Motor neuron (in vitro differentiated cells): ENCODE data around the gene TBX2. TPM values are rescaled to one million over a fixed set of nuclear protein-coding genes. Genes with fewer than 3 reads are reported as not detected.

Source experiments
- ATAC-seq, 8 experiments: fragments of 200-7000 bp; cut with Tn5 transposase; replicated peaks in 6 of 8; 2 replicates each; pipeline ENCODE4 v1.8.0; 2021; ENCODE audit warnings: mild to moderate bottlenecking in 8 of 8, moderate library complexity in 8 of 8
- H3K27ac ChIP-seq, 2 donors: fragments of 250-450 bp; sonication (Bioruptor Pico); 2 replicates each; pipeline ENCODE4 v1.9.0; 2021; ENCODE audit warnings: antibody characterized with exemption in 2 of 2, mild to moderate bottlenecking in 2 of 2, moderate library complexity in 1 of 2
- H3K4me1 ChIP-seq, 2 donors: fragments of 250-450 bp; sonication (Bioruptor Pico); replicated peaks in 1 of 2; 2 replicates each; pipeline ENCODE4 v1.6.1; 2021; ENCODE audit warnings: antibody characterized with exemption in 2 of 2, mild to moderate bottlenecking in 2 of 2, moderate library complexity in 1 of 2
- H3K4me3 ChIP-seq, 5 donors: fragments of 250-450 bp; sonication (Bioruptor Pico); 2 replicates each; pipeline ENCODE4 v1.9.0; 2021; ENCODE audit warnings: antibody characterized with exemption in 5 of 5, mild to moderate bottlenecking in 5 of 5, moderate library complexity in 4 of 5
- WGBS, 10 experiments: fragments of 450-650 bp; shearing (Covaris generic); methylation state at CpG; one replicate each; pipeline ENCODE4 v1.0.0; 2022; 5-methylcytosine and 5-hydroxymethylcytosine counted together
- in situ Hi-C, 9 experiments: fragments of 400-800 bp; cut with MboI; loops; one replicate each; pipeline ENCODE4 v1.15.0; 2021; ENCODE audit warnings: low sequenced_read_pairs in 9 of 9, low pct_unique_long_range_greater_than_20kb in 2 of 9; ENCODE audit not compliant: unreplicated experiment in 9 of 9
- total RNA-seq, 8 experiments: library from RNA; unstranded; fragments of 300-600 nt; gene quantifications; 2 replicates each; pipeline versions ENCODE4 v1.2.3 to v1.2.4, GENCODE V29; 2022

Gene TBX2
- total RNA-seq, 8 experiments from 2014 or later, result 0.25 to 2.9 (median 2.1) TPM

DNA sequence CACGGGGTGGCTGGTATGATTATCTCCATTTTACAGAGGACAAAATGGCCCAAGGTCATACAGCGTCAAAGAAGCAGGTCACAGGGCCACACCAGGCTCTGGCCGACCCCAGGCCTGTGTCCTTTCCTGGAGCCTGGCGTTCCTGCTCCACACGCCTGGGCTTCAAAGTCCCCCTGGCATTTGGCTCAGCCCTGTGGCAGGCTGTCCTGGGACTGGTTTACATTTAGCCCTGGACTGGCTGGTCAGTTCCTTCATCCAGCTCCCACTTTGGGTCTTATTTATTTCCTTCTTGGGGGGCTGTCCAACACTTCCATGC is 15.3 kb downstream of the TBX2 start:
- in situ Hi-C loops, result loop anchor here in 4 of 9 experiments (10.0 to 25.0 kb wide), 3 partner anchors 140 to 430 kb away; no protein-coding TSS in a partner anchor
- H3K27ac ChIP-seq, result no peak overlapping the region
- no peak for ATAC-seq
- H3K4me3 ChIP-seq, result no peak overlapping the region
- WGBS, 10 experiments, result 73 to 80% methylated on average over 3 of the region's 5 CpGs; no CpG with 5 or more reads in 8 of the 10 experiments
- peaks cover 0 to 3% of the 10 kb centered on the region in 2 donors for H3K4me1 ChIP-seq

DNA sequence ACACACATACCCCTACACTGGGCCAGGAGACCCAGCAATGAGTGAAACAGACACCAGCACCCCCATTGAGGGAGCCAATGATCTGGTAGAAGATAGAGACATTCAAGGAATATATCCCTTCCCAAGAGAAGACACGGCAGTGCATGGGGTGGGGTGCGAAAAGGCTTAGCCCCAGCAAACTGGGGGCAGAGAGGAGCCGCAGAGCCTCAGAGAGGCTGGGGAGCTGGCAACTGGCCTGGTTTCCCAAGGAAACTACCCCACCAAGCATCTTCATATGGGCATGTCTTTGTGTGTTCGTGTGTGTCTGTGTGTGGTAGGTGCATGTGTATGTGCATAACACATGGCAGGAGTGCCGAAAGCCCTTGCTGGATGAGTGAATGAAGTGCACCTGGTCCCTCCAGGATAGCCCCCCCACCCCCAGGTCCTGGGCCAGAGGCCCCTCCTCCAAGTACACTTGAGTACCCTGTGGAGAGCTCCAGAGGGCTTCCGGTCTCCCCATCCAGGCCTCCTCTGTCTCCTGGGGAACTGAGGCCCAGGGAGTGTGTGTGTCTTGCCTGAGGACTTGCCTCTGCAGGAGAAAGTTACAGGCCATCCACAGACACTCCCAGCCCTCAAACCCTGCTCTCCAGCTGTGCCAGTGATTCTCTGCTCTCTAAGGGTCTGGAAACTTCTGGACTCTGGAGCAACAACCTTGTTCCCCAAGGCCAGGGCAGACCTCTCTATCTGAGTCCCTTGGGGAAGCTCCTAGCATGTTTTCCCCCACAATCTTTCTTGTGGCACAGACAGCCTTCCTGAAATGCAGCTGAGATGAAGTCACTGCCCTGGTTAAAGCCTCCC is 15.9 kb downstream of the TBX2 start:
- no peak for ATAC-seq
- 100% methylated on average over 1 to 2 of the region's 6 CpGs; no CpG with 5 or more reads in 8 of the 10 experiments for WGBS, 10 experiments
- no peak overlapping the region for H3K4me3 ChIP-seq
- in situ Hi-C loops, result loop anchor here in 4 of 9 experiments (10.0 to 25.0 kb wide), 3 partner anchors 139 to 429 kb away; no protein-coding TSS in a partner anchor
- no peak overlapping the region for H3K27ac ChIP-seq
- peaks cover 0 to 3% of the 10 kb centered on the region in 2 donors for H3K4me1 ChIP-seq

DNA sequence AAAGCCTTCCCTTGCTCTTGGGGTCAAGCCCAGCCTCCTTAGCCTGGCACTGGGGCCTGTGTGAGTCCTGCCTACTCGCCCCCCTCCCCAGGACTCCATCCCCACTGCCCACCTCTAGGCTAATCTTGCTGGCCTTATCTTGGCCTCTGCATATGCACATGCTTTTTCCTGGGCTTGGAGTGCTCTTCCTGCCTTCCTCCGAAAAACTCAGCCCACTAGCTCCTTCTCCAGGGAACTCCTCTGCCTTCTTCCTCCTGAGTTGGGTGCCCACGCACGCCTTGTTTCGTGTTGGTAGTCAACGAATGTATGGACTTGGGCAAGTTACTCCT is 16.5 kb downstream of the TBX2 start:
- 50 to 100% (median 78%) methylated on average over 1 to 4 of the region's 6 CpGs; no CpG with 5 or more reads in 4 of the 10 experiments for WGBS, 10 experiments
- no peak for ATAC-seq
- peaks cover 0 to 3% of the 10 kb centered on the region in 2 donors for H3K4me1 ChIP-seq
- no peak overlapping the region for H3K27ac ChIP-seq
- H3K4me3 ChIP-seq, result no peak overlapping the region
- in situ Hi-C loops, result loop anchor here in 4 of 9 experiments (10.0 to 25.0 kb wide), 3 partner anchors 139 to 429 kb away; no protein-coding TSS in a partner anchor

DNA sequence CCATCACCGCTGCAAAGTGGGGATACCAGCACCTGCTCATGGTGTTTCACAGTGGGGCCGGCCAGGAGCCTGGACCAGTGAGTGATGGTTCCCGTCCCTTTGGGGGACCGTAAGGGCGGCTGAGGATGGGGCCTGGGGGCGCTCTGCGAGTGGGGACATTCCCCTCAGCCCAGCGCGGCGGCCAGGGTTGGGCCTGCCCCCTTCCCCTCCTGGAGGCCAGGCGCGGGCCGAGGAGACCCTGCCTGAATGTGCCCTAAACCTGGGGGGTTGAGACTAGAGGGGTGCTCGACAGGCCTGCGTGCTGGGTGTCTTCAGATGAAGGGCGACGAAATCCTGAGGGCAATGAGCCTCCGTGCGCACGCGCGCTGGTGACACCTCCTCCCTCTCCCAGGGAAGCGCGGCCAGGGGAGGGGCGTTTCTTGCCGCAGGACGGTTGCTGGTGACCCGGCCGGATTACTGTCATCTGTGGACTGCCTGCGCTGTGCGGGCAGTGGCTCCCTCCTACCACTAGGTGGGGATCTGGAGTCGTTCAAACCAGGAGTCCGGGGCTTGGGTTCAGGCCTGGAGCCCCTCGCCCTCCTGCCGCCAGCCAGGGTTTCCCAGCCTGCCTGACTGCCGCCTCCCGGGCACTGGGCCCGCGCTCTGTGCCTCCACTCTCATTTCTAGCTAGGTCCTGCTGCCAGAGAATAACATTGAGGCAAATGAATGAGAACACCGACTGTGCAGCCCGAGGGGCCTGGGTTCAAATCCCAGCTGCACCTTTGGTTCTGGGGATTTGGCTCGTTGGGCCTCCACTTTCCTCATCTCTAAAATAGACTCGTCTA is 17.1 kb downstream of the TBX2 start:
- 0 to 88% (median 20%) methylated on average over 1 to 7 of the region's 43 CpGs; no CpG with 5 or more reads in 2 of the 10 experiments for WGBS, 10 experiments
- in situ Hi-C loops, result loop anchor here in 4 of 9 experiments (10.0 to 25.0 kb wide), 3 partner anchors 138 to 428 kb away; no protein-coding TSS in a partner anchor
- H3K4me1 ChIP-seq, result peaks cover 0 to 3% of the 10 kb centered on the region in 2 donors
- peak overlapping the region in 2 of 5 donors; percentile 8 to 11 for H3K4me3 ChIP-seq
- peak; percentile 56 to 88 (median 82) for ATAC-seq
- H3K27ac ChIP-seq, result no peak overlapping the region

DNA sequence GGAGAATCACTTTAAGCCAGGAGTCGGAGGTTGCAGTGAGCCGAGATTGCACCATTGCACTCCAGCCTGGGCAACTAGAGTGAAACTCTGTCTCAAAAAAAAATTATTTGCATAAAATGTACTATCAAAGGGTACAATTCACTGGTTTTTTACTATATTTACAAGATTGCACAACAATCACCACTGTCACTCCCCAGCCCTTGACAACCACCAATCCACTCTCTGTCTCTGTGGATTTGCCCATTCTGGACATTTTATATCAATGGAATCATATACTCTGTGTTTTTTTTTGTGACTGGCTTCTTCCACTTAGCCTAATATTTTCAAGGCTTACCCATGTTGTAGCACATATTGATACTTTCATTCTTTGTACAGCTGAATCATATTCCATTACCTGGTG is 18.8 kb downstream of the TBX2 start:
- H3K4me1 ChIP-seq, result peaks cover 0 to 3% of the 10 kb centered on the region in 2 donors
- in situ Hi-C loops, result loop anchor here in 4 of 9 experiments (10.0 to 25.0 kb wide), 3 partner anchors 136 to 426 kb away; no protein-coding TSS in a partner anchor
- H3K27ac ChIP-seq, result no peak overlapping the region
- ATAC-seq, result peak in 2 of 8 experiments; percentile 10 to 12
- WGBS, 10 experiments, result 55 to 95% (median 90%) methylated on average over 2 of the region's 2 CpGs; no CpG with 5 or more reads in 3 of the 10 experiments
- no peak overlapping the region for H3K4me3 ChIP-seq

DNA sequence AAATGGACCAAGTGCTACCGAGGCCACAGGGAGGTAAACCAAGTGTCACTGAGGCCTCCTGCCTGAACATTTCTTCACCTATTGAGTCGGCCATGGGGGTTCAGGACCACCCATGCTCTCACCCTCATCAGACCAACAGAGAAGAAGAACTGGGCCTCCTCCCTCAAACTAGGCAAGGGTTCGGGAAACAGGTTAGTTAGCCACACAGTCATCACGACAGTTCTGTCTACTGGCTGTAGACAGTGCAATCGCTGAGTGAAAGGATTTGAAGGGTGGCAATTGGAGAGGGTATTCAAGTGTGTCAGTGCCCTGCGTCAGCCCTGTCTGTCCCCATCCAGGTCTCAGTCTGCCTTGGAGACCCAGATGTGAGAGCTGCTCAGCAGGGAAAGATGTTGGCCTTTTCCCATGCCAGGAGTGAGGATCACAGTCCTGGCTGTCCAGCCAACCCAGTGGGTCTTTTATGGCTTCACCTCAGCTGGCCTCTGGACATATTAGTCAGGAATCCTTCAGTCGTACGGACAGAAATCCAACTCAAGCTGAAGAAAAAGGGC is 19.9 kb downstream of the TBX2 start:
- no peak overlapping the region for H3K4me3 ChIP-seq
- whole genome bisulfite sequencing, 10 experiments, result 0 to 94% (median 77%) methylated on average over 1 to 7 of the region's 8 CpGs
- no peak for ATAC-seq
- in situ Hi-C loops, result loop anchor here in 4 of 9 experiments (10.0 to 25.0 kb wide), 4 partner anchors 135 to 425 kb away; no protein-coding TSS in a partner anchor
- H3K27ac ChIP-seq, result no peak overlapping the region
- peaks cover 0 to 3% of the 10 kb centered on the region in 2 donors for H3K4me1 ChIP-seq

DNA sequence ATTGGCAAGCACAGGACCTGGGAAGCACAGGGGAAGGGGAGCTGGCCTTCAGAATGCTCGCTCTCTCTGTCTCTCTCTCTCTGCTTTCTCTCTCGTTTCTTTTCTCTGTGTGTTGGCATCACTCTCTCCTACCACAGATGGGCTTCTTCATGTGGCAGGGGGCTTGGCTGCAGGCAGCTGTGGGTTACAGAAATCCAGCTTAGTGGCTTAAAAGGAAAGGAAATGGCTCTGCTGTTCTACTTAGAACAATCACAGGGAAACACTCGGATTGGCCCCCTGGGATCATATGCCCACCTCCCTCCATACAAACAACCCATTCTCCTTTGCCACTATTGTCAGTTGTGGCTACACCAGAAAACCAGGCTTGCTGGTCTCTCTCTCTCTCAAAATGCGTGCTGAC is 20.4 kb downstream of the TBX2 start:
- Histone ChIP-seq H3K27ac (no peak overlapping the region), H3K4me3 (no peak overlapping the region), H3K4me1 (peaks cover 0 to 3% of the 10 kb centered on the region in 2 donors)
- WGBS, 10 experiments, result 30 to 64% (median 33%) methylated on average over 1 to 3 of the region's 4 CpGs; no CpG with 5 or more reads in 5 of the 10 experiments
- ATAC-seq, result no peak
- in situ Hi-C loops, result loop anchor here in 3 of 9 experiments (10.0 to 25.0 kb wide), 2 partner anchors 155 to 417 kb away; no protein-coding TSS in a partner anchor

DNA sequence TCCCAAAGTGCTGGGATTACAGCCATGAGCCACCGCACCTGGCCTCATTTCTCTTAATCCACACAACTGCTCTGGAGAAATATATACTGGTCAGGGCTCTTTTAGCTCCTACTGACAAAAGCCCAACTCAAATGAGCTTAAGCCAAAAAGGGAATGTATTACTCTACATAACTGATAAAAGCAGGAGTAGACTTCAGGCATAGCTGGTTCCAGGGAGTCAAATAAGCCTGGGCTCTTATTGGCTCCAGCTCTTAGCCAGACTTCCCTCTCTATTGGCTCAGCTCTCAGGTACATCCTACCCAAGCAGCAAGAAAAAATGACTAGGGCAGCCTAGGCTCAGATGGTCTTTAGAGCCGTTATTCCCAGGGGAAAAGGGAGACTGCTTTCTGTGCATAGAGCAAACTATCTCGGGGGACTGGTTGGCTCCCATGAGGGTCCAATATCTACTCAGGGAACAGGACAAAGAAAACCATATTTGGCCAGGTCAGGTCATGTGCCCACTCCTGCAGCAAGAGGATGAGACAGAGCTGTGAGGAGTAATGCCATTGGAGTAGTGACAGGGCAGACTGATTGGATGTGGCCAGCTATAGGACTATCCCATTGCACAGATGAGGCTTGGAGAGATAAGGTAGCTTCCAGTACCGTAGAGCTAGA is 21.2 kb downstream of the TBX2 start:
- WGBS, 10 experiments, result 22 to 100% (median 71%) methylated on average over 1 to 3 of the region's 4 CpGs; no CpG with 5 or more reads in 3 of the 10 experiments
- in situ Hi-C loops, result loop anchor here in 3 of 9 experiments (10.0 to 25.0 kb wide), 2 partner anchors 154 to 416 kb away; no protein-coding TSS in a partner anchor

DNA sequence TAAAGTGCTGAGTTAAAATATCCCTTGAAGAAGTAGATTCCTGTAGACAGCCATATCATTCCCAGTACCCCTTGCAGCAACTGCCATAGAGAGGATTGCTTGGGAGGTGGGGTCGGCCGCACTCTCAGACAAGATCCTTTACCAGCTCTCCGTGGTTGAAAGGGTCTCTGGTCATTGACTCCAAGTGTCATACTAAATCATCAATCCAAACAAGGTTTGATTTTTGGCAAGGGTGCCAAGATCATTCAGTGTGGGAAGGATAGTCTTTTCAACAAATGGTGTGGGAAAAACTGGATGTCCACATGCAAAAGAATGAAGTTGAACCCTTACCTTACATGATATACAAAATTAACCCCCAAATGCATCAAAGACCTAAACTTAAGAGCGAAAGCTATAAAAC is 21.8 kb downstream of the TBX2 start:
- in situ Hi-C loops, result loop anchor here in 3 of 9 experiments (10.0 to 25.0 kb wide), 2 partner anchors 153 to 416 kb away; no protein-coding TSS in a partner anchor
- Histone ChIP-seq H3K4me1 (peaks cover 0 to 2% of the 10 kb centered on the region in 2 donors), H3K27ac (no peak overlapping the region), H3K4me3 (no peak overlapping the region)
- 44 to 100% (median 76%) methylated on average over 1 to 3 of the region's 4 CpGs; no CpG with 5 or more reads in 1 of the 10 experiments for WGBS, 10 experiments
- ATAC-seq, result no peak

More for the DNA sequence above, 21.2 kb downstream of the TBX2 start:
- no peak overlapping the region for H3K27ac ChIP-seq
- no peak for ATAC-seq
- no peak overlapping the region for H3K4me3 ChIP-seq
- peaks cover 0 to 3% of the 10 kb centered on the region in 2 donors for H3K4me1 ChIP-seq

DNA sequence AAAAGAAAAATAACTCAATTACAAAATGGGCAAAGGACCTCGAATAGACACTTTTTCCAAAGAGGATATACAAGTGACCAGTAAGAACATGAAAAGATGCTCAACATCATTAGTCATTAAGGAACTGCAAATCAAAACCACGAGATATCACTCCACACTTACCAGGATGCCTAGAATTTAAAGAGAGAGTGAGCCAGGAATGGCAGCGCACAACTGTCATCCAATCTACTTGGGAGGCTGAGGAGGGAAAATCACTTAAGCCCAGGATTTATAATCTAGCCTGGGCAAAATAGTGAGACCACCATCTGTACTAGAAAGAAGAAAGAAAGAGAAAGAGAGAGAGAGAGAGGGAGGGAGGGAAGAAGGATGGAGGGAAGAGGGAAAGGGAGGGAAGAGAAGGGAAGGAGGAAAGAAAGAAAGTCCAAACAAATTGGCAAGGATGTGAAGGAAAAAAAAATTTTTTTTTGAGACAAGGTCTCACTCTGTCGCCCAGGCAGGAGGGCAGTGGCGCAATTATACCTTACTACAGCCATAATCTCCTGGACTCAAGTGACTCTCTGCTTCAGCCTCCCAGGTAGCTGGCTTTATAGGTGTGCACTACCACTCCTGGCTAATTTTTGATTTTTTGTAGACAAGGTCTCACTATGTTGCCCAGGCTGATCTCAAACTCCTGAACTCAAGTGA is 22.6 kb downstream of the TBX2 start:
- Histone ChIP-seq H3K4me1 (no peaks in the 10 kb centered on the region), H3K27ac (no peak overlapping the region), H3K4me3 (no peak overlapping the region)
- WGBS, 10 experiments, result 27 to 78% (median 51%) methylated on average over 2 to 5 of the region's 5 CpGs
- in situ Hi-C loops, result loop anchor here in 3 of 9 experiments (10.0 to 25.0 kb wide), 2 partner anchors 153 to 415 kb away; no protein-coding TSS in a partner anchor
- ATAC-seq, result no peak

DNA sequence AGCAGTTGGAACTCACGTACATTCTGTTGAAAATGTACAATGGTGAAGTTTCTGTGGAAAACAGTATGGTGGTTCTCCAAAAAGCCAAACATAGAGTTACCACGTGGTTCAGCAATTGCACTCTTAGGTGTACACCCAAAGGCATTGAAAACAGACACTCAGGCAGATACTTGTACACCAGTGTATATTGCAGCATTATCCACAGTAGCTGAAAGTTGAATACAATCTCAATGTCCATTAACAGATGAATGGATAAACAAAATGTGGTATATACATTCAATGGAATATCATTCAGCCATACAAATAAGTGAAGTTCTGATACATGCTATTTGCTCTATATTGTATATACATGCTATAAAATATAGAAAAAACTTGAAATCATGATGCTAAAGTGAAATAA is 23.2 kb downstream of the TBX2 start:
- Histone ChIP-seq H3K4me3 (no peak overlapping the region), H3K4me1 (no peaks in the 10 kb centered on the region), H3K27ac (no peak overlapping the region)
- in situ Hi-C loops, result loop anchor here in 3 of 9 experiments (10.0 to 25.0 kb wide), 2 partner anchors 152 to 414 kb away; no protein-coding TSS in a partner anchor
- no peak for ATAC-seq
- 0 to 100% (median 0%) methylated on average over 1 to 2 of the region's 2 CpGs; no CpG with 5 or more reads in 2 of the 10 experiments for WGBS, 10 experiments
